ENCODE measurements around the gene CCDC7. TPM values are rescaled to one million over a fixed set of nuclear protein-coding genes. Genes with fewer than 3 reads are reported as not detected.
"Not testable (repeated sequence)": the region's sequence is repeated elsewhere in the genome, so short reads cannot be mapped to it uniquely, and the experiment has no call there.

The CCDC7 gene
- total RNA-seq, 2 donors from 2014 or later, result 11.4 to 15.9 TPM

GRCh38 chr10:32657430-32657829 is 211.5 kb downstream of the CCDC7 start:
- ATAC-seq; intact Hi-C loops (cut with DNase I, micrococcal nuclease); DNase-seq: not testable (repeated sequence)

GRCh38 chr10:32661346-32661745 is 215.4 kb downstream of the CCDC7 start:
- DNase-seq (no peak), ATAC-seq (no peak)
- intact Hi-C loops (cut with DNase I, micrococcal nuclease), result no loop called here

GRCh38 chr10:32680803-32681557 is 235.0 kb downstream of the CCDC7 start:
- no peak for ATAC-seq
- no peak for DNase-seq
- intact Hi-C loops (cut with DNase I, micrococcal nuclease), result no loop called here

GRCh38 chr10:32684291-32684690 is 238.4 kb downstream of the CCDC7 start:
- DNase-seq, result no peak
- ATAC-seq, result no peak
- intact Hi-C loops (cut with DNase I, micrococcal nuclease), result no loop called here

GRCh38 chr10:32687116-32687515 is 241.2 kb downstream of the CCDC7 start:
- no peak for ATAC-seq
- intact Hi-C loops (cut with DNase I, micrococcal nuclease), result no loop called here
- no peak for DNase-seq

- intact Hi-C loops (cut with DNase I, micrococcal nuclease), result no loop called here
- no peak for ATAC-seq
These were observed 241.6 kb downstream of the CCDC7 start for GRCh38 chr10:32687546-32687945.

GRCh38 chr10:32692174-32692573 is 246.2 kb downstream of the CCDC7 start:
- ATAC-seq (no peak), DNase-seq (no peak)
- intact Hi-C loops (cut with DNase I, micrococcal nuclease), result no loop called here

More at GRCh38 chr10:32687546-32687945, 241.6 kb downstream of the CCDC7 start:
- DNase-seq, result no peak

GRCh38 chr10:32693441-32693979 is 247.6 kb downstream of the CCDC7 start:
- ATAC-seq (no peak), DNase-seq (no peak)
- intact Hi-C loops (cut with DNase I, micrococcal nuclease), result no loop called here

- intact Hi-C loops (cut with DNase I, micrococcal nuclease); ATAC-seq; DNase-seq: not testable (repeated sequence)
These were observed 253.7 kb downstream of the CCDC7 start for GRCh38 chr10:32699683-32700082.

GRCh38 chr10:32713560-32713959 is 267.6 kb downstream of the CCDC7 start:
- intact Hi-C loops (cut with DNase I, micrococcal nuclease), result no loop called here
- ATAC-seq (no peak), DNase-seq (no peak)

- intact Hi-C loops (cut with DNase I, micrococcal nuclease), result no loop called here
- no peak for ATAC-seq
- DNase-seq, result no peak
These were observed 285.6 kb downstream of the CCDC7 start for GRCh38 chr10:32731527-32731926.

- intact Hi-C loops (cut with DNase I, micrococcal nuclease), result no loop called here
- ATAC-seq (no peak), DNase-seq (no peak)
These were observed 293.0 kb downstream of the CCDC7 start for GRCh38 chr10:32738958-32739357.

GRCh38 chr10:32744321-32744720 is 298.4 kb downstream of the CCDC7 start:
- DNase-seq (no peak), ATAC-seq (no peak)
- intact Hi-C loops (cut with DNase I, micrococcal nuclease), result no loop called here

GRCh38 chr10:32746869-32747268 is 300.9 kb downstream of the CCDC7 start:
- intact Hi-C loops (cut with DNase I, micrococcal nuclease), result no loop called here
- DNase-seq (no peak), ATAC-seq (no peak)

- DNase-seq (no peak), ATAC-seq (no peak)
- intact Hi-C loops (cut with DNase I, micrococcal nuclease), result no loop called here
These were observed 305.6 kb downstream of the CCDC7 start for GRCh38 chr10:32751582-32751981.

- intact Hi-C loops (cut with DNase I, micrococcal nuclease); ATAC-seq; DNase-seq: not testable (repeated sequence)
These were observed 309.0 kb downstream of the CCDC7 start for GRCh38 chr10:32754900-32755299.

GRCh38 chr10:32771217-32771616 is 325.3 kb downstream of the CCDC7 start:
- intact Hi-C loops (cut with DNase I, micrococcal nuclease), result no loop called here
- ATAC-seq (no peak), DNase-seq (no peak)

- intact Hi-C loops (cut with DNase I, micrococcal nuclease), result no loop called here
- ATAC-seq, result no peak
- no peak for DNase-seq
These were observed 327.2 kb downstream of the CCDC7 start for GRCh38 chr10:32773105-32773504.

- no peak for ATAC-seq
- DNase-seq, result no peak
- intact Hi-C loops (cut with DNase I, micrococcal nuclease), result no loop called here
These were observed 341.0 kb downstream of the CCDC7 start for GRCh38 chr10:32786968-32787367.

GRCh38 chr10:32787690-32788284 is 341.8 kb downstream of the CCDC7 start:
- intact Hi-C loops (cut with DNase I, micrococcal nuclease), result no loop called here
- DNase-seq, result no peak
- no peak for ATAC-seq
